T-helper 1 cell treated with Interleukin-12 subunit alpha and Interleukin-12 subunit beta and Interleukin-4 antibody, amounts not matched to agents 30 μg/mL and 1 μg/mL, for 36 hours (primary cell): Measurements from ENCODE around the gene TTLL11.
A peak's percentile ranks its signal among the peaks of the same experiment; 100 is the strongest.

ENCODE experiments used
- H3K27ac Mint-ChIP-seq: one replicate; pipeline ENCODE4 v1.8.0; 2021; ENCODE audit warnings: mild to moderate bottlenecking, mixed read lengths
- H3K27me3 Mint-ChIP-seq: one replicate; pipeline ENCODE4 v1.8.0; 2021; ENCODE audit warnings: low read depth, mixed read lengths
- H3K36me3 Mint-ChIP-seq: one replicate; pipeline ENCODE4 v1.8.0; 2021; ENCODE audit warnings: low read depth, mixed read lengths
- H3K4me1 Mint-ChIP-seq: one replicate; pipeline ENCODE4 v1.8.0; 2021; ENCODE audit warnings: low read depth, mixed read lengths
- H3K4me3 Mint-ChIP-seq: one replicate; pipeline ENCODE4 v1.8.0; 2021; ENCODE audit warnings: mild to moderate bottlenecking, moderate library complexity, mixed read lengths
- H3K9me3 Mint-ChIP-seq: one replicate; pipeline ENCODE4 v1.8.0; 2021; ENCODE audit warnings: mixed read lengths

TTLL11 gene

DNA sequence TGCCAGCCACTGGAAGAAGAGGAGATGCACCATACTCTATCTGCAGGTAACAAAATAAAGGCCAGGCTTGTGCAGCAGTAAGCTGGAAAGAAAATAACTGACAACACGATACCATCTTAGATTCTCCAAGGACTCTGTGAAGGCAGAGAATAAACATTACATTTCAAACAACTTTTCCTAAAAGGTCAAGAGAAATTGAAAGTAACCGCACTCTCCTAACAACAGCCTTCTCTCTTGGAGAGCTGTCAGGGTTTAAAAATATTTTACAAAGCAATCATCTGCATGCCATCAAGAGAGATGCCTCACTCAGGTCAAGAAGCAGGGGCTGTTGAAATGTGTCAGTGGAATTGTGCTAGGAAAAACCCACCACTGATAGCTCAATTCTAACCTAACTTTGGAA lies 13.5 kb upstream of the TTLL11 start:
- Mint-ChIP-seq H3K36me3 (no peaks in the 10 kb centered on the region), H3K4me3 (no peak overlapping the region), H3K27me3 (no peaks in the 10 kb centered on the region)

GRCh38 chr9:122103985-122104384 lies 10.9 kb upstream of the TTLL11 start:
- no peak overlapping the region for H3K27ac Mint-ChIP-seq
- no peaks in the 10 kb centered on the region for H3K36me3 Mint-ChIP-seq
- no peak overlapping the region for H3K4me3 Mint-ChIP-seq
- H3K27me3 Mint-ChIP-seq, result peaks cover 6% of the 10 kb centered on the region
- H3K9me3 Mint-ChIP-seq, result peaks cover 8% of the 10 kb centered on the region
- peaks cover 2% of the 10 kb centered on the region for H3K4me1 Mint-ChIP-seq

More for the DNA sequence above, 13.5 kb upstream of the TTLL11 start:
- Mint-ChIP-seq H3K9me3 (peaks cover 8% of the 10 kb centered on the region), H3K4me1 (no peaks in the 10 kb centered on the region), H3K27ac (no peak overlapping the region)

- Mint-ChIP-seq H3K27ac (no peak overlapping the region), H3K9me3 (peaks cover 8% of the 10 kb centered on the region), H3K4me1 (peaks cover 2% of the 10 kb centered on the region), H3K27me3 (peaks cover 13% of the 10 kb centered on the region), H3K4me3 (no peak overlapping the region), H3K36me3 (no peaks in the 10 kb centered on the region)
Measured at GRCh38 chr9:122102156-122102555, 9.0 kb upstream of the TTLL11 start.

- Mint-ChIP-seq H3K4me3 (no peak overlapping the region), H3K4me1 (peaks cover 4% of the 10 kb centered on the region), H3K36me3 (no peaks in the 10 kb centered on the region), H3K27ac (no peak overlapping the region), H3K9me3 (peaks cover 8% of the 10 kb centered on the region), H3K27me3 (peaks cover 20% of the 10 kb centered on the region)
Measured at GRCh38 chr9:122100756-122101155, 7.6 kb upstream of the TTLL11 start.

DNA sequence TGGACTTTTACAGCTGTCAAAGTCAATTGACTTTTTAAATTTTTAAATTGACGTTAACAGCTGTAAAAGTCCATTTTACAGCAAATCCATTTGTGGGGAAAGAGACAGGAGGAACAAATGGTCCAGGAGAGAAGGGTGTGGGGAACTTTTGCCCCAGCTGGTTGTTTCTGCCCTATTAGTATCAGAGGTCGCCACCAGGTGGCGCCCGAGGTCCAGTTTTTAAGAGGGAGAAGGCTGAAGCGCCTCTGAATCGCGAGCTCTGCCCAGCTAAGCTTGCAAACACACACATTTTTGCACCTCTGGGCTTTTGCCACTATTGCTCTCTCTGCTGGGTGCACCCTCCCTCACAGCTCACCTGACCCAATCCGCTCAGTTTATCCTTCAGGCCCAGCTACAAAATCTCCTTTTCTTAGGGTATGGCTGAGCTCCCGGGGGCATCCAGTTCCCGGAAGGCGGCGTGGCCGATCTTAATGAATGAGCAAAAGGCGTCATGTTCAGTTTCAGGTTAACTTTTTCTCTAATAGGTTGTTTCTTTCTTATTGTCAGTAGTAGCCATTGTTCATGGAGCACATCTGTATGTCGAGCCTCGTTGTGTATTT lies 6.3 kb upstream of the TTLL11 start:
- peak overlapping the region; percentile 18 for H3K4me3 Mint-ChIP-seq
- no peak overlapping the region for H3K27ac Mint-ChIP-seq
- H3K4me1 Mint-ChIP-seq, result peaks cover 12% of the 10 kb centered on the region
- peaks cover 7% of the 10 kb centered on the region for H3K9me3 Mint-ChIP-seq
- H3K27me3 Mint-ChIP-seq, result peaks cover 28% of the 10 kb centered on the region
- H3K36me3 Mint-ChIP-seq, result no peaks in the 10 kb centered on the region

- Mint-ChIP-seq H3K9me3 (no peaks in the 10 kb centered on the region), H3K4me3 (no peak overlapping the region), H3K36me3 (no peaks in the 10 kb centered on the region), H3K4me1 (peaks cover 16% of the 10 kb centered on the region), H3K27ac (no peak overlapping the region), H3K27me3 (peaks cover 28% of the 10 kb centered on the region)
Measured at GRCh38 chr9:122097679-122098315, 4.7 kb upstream of the TTLL11 start.

DNA sequence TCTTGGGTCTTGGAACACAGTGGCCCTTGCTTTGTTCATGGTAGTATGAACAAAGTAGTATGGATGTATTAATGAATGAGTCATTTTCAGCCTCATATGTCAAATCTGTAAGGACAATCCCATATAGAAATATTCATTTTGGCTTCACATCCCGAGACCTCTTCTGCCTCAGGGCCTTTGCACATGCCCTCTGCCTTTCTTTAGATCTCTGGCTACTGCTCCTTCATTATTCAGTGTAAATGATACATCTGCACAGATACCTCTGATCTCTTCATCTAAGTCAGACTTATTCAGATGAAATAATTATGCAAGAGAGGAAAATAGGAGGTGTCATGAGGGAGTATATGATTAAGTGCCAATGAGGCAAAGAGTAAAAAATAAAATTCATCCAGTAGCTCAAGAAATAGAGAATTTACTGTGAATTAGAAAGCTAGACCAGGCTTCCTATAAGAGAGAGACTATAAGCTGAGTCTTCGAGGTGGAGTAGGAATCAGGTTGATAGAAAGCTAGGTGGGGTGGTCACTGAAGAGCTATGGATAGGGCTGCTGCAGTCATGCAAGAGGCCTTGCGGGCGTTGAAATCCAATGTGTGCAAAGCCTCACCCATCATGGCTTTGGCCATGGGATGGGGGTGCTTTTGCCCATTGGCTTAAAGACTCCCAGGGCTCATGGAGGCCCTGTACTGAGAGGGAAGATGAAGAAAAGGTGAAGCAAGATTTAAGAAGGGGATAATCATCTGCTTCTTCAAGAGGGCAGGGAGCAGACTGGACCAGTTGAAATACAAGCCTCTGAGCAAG lies 3.7 kb upstream of the TTLL11 start:
- Mint-ChIP-seq H3K36me3 (no peaks in the 10 kb centered on the region), H3K27ac (no peak overlapping the region), H3K9me3 (no peaks in the 10 kb centered on the region), H3K4me1 (peaks cover 21% of the 10 kb centered on the region), H3K27me3 (peaks cover 28% of the 10 kb centered on the region), H3K4me3 (no peak overlapping the region)

DNA sequence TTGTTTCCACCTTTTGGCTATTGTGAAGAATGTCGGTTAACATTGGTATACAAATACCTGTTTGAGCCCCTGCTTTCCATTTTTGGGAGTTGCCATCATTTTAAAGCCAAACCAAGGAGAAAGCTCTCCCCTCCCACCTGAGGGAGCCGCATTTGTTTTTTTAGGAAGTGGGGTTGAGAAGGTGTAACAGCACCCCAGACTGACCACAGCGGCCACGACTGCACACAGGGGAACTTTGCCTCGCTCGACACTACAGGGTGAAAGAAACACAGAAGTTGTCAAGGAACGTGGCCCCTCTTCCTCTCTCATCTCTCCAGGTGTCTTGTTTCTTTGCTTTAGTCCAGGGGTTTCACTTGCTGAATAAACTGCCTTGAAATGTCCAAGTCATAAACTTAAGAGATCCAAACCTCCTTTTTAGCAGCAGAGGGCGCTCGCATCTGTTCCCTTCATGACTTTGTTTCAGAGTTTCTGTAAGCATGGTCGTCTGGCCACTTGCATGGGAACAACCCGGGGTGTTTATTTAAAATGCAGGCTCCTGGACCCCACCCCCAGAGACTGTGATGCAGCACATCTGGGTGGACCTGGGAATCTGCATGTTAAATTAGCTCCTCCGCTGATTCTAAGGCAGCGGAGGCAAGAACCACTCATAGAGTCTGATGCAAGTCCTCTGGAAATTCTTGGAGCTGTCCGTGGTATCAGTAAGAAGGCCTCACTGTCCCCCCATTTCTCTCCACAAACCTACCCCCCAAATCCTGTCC lies 2.1 kb upstream of the TTLL11 start:
- Mint-ChIP-seq H3K9me3 (no peaks in the 10 kb centered on the region), H3K27me3 (peaks cover 28% of the 10 kb centered on the region), H3K27ac (no peak overlapping the region), H3K4me3 (peak overlapping the region; percentile 15), H3K4me1 (peaks cover 31% of the 10 kb centered on the region), H3K36me3 (no peaks in the 10 kb centered on the region)

DNA sequence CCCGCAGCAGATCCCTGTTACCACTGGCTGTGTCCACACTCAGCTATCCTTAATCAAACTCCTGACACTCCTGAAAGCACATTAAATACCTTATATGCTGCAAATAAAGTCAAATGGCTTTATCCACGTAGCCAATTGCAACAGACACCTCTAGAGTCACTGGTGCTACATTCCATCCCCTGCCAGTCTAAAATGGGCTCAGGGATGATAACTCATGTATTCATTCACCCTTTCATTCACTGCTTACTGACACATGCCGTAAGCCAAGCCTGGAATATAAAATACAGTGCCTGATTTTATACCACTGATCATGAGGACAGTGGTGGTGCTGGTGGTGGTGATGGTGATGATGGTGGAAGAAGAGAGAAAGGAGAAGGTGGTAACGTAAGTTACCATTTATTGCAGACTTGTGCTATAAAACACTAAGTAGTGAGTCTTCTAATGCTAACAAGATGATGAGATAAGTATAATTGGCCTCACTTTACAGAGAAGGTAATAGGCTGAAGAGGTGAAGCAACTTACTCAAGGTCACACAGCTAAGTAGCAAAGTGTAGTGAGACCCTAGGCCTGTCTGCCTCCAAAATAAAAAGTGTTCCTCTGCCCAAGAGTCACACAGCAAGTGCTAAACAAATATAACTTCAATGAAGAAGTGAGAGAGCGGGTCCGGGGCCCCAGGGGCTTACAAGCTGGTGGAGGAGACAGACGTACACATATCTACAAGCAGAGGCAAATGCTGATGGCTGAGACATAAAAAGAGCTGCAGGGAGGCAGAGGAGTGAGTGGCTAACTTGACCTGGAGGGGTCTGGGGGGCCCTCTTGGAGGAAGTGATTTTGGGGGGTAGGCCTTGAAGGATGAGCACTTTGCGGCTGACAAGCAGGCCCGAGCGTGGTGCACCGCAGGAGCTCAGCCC lies 1.2 kb downstream of the TTLL11 start:
- Mint-ChIP-seq H3K4me1 (peaks cover 31% of the 10 kb centered on the region), H3K9me3 (no peaks in the 10 kb centered on the region)

DNA sequence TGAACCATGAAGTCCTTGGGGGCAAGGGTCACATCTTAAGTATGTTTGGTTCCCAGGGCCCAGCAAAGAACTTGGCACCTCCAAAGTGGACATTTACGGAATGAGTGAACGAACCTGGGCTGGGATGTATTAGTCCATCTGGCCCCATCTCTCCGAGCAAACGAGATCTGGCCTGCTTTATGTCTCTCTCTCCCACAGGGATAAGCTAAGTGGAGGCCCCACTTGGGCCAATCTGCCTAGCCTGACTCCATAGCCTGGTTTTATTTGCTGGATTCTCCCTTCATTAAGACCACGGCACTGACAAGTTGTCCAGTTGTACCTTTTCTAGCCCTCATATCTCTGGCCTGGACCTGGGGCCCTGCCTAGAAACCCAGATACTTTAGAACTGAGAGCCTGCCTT lies 2.1 kb downstream of the TTLL11 start:
- Mint-ChIP-seq H3K9me3 (no peaks in the 10 kb centered on the region), H3K4me3 (no peak overlapping the region), H3K36me3 (no peaks in the 10 kb centered on the region), H3K4me1 (peaks cover 29% of the 10 kb centered on the region), H3K27ac (no peak overlapping the region), H3K27me3 (peaks cover 9% of the 10 kb centered on the region)

More for the DNA sequence above, 1.2 kb downstream of the TTLL11 start:
- Mint-ChIP-seq H3K4me3 (peak overlapping the region; percentile 87), H3K36me3 (no peaks in the 10 kb centered on the region), H3K27me3 (peaks cover 14% of the 10 kb centered on the region), H3K27ac (peak overlapping the region; percentile 39)

- H3K27ac Mint-ChIP-seq, result no peak overlapping the region
- peaks cover 7% of the 10 kb centered on the region for H3K27me3 Mint-ChIP-seq
- no peak overlapping the region for H3K4me3 Mint-ChIP-seq
- peaks cover 27% of the 10 kb centered on the region for H3K4me1 Mint-ChIP-seq
- no peaks in the 10 kb centered on the region for H3K9me3 Mint-ChIP-seq
- no peaks in the 10 kb centered on the region for H3K36me3 Mint-ChIP-seq
Measured at GRCh38 chr9:122090287-122090883, 2.7 kb downstream of the TTLL11 start.

- Mint-ChIP-seq H3K4me1 (peaks cover 20% of the 10 kb centered on the region), H3K4me3 (no peak overlapping the region), H3K27me3 (no peaks in the 10 kb centered on the region), H3K36me3 (no peaks in the 10 kb centered on the region), H3K27ac (no peak overlapping the region), H3K9me3 (no peaks in the 10 kb centered on the region)
Measured at GRCh38 chr9:122088880-122089706, 4.0 kb downstream of the TTLL11 start.
